Retinal pigment epithelial cell (primary cell): ENCODE measurements around the gene TMPRSS3.

Experiments
- DNase-seq: peaks from one replicate; pipeline ENCODE4 v3.0.0-alpha.2; 2010; ENCODE audit warnings: low read depth
- H3K4me3 ChIP-seq: 2 replicates; pipeline ENCODE4 v1.5.1; 2011; ENCODE audit warnings: mild to moderate bottlenecking, low read length, control low read depth, moderate library complexity
- CTCF ChIP-seq: conservative IDR thresholded peaks from 2 replicates; pipeline ENCODE4 v1.5.1; 2011; ENCODE audit warnings: low read depth, low read length, control low read depth, inconsistent platforms

The TMPRSS3 gene

GRCh38 chr21:42396799-42397745 is 1.2 kb upstream of the TMPRSS3 start:
- no peak for DNase-seq
- TF ChIP-seq CTCF = no peak
- H3K4me3 ChIP-seq = no peak overlapping the region

GRCh38 chr21:42395302-42395701 is 550 bp downstream of the TMPRSS3 start:
- no peak for DNase-seq
- no peak overlapping the region for H3K4me3 ChIP-seq
- TF ChIP-seq CTCF = no peak

GRCh38 chr21:42393443-42393950 is 2.4 kb downstream of the TMPRSS3 start:
- no peak for TF ChIP-seq CTCF
- no peak overlapping the region for H3K4me3 ChIP-seq
- no peak for DNase-seq

GRCh38 chr21:42392731-42393442 is 3.0 kb downstream of the TMPRSS3 start:
- H3K4me3 ChIP-seq = no peak overlapping the region
- no peak for DNase-seq
- TF ChIP-seq CTCF = no peak

GRCh38 chr21:42391297-42391696 is 4.6 kb downstream of the TMPRSS3 start:
- H3K4me3 ChIP-seq = no peak overlapping the region
- no peak for TF ChIP-seq CTCF
- no peak for DNase-seq

- no peak overlapping the region for H3K4me3 ChIP-seq
- no peak for TF ChIP-seq CTCF
- no peak for DNase-seq
These were observed 5.2 kb downstream of the TMPRSS3 start for GRCh38 chr21:42390696-42391095.
